Neural cell (in vitro differentiated cells): ENCODE measurements around the gene HSD3B7. TPM values are rescaled to one million over a fixed set of nuclear protein-coding genes. Genes with fewer than 3 reads are reported as not detected.

ENCODE experiments used
- H2AFZ ChIP-seq: fragments of 200-600, 300-800 bp; sonication (generic), shearing (Covaris generic); 2 replicates; pipeline ENCODE4 v1.6.0; 2014; ENCODE audit warnings: low read depth, mild to moderate bottlenecking, antibody characterized with exemption, low read length, moderate library complexity
- H3F3A ChIP-seq: fragments of 200-600 bp; shearing (Covaris generic); 2 replicates; pipeline ENCODE4 v1.6.1; 2016; ENCODE audit warnings: mild to moderate bottlenecking, moderate library complexity, mixed read lengths, antibody characterized with exemption, low read length; ENCODE audit not compliant: insufficient read depth, poor library complexity, severe bottlenecking
- H3K27ac ChIP-seq: fragments of 200-600, 300-800 bp; sonication (generic), shearing (Covaris generic); 2 replicates; pipeline ENCODE4 v1.5.1; 2014; ENCODE audit warnings: mild to moderate bottlenecking, low read length, moderate library complexity
- H3K27me3 ChIP-seq: fragments of 300-800, 200-600 bp; sonication (generic), shearing (Covaris generic); 2 replicates; pipeline ENCODE4 v1.6.0; 2014; ENCODE audit warnings: mild to moderate bottlenecking, low read depth, low read length, moderate library complexity; ENCODE audit not compliant: insufficient read depth
- H3K36me3 ChIP-seq: fragments of 300-800, 200-600 bp; sonication (generic), shearing (Covaris generic); 2 replicates; pipeline ENCODE4 v1.5.1; 2014; ENCODE audit warnings: mild to moderate bottlenecking, antibody characterized with exemption, low read length, moderate library complexity; ENCODE audit not compliant: insufficient read depth
- H3K4me2 ChIP-seq: fragments of 300-800, 200-600 bp; sonication (generic), shearing (Covaris generic); 2 replicates; pipeline ENCODE4 v1.6.0; 2014; ENCODE audit warnings: mild to moderate bottlenecking, low read length
- H3K4me3 ChIP-seq: fragments of 300-800, 200-600 bp; sonication (generic), shearing (Covaris generic); 2 replicates; pipeline ENCODE4 v1.5.1; 2014; ENCODE audit warnings: mild to moderate bottlenecking, low read length, moderate library complexity
- H3K79me2 ChIP-seq: fragments of 200-600 bp; shearing (Covaris generic); replicated peaks from 2 replicates; pipeline ENCODE4 v1.6.0; 2014; ENCODE audit warnings: mild to moderate bottlenecking, low read length, moderate library complexity; ENCODE audit not compliant: insufficient read depth
- H3K9ac ChIP-seq: fragments of 300-800, 200-600 bp; sonication (generic), shearing (Covaris generic); 2 replicates; pipeline ENCODE4 v1.6.1; 2016; ENCODE audit warnings: mild to moderate bottlenecking, low read length, mixed read lengths
- H3K9me2 ChIP-seq: fragments of 200-600 bp; shearing (Covaris generic); 2 replicates; pipeline ENCODE4 v1.6.1; 2016; ENCODE audit warnings: mild to moderate bottlenecking, low read length, mixed read lengths; ENCODE audit not compliant: insufficient read depth
- H3K9me3 ChIP-seq: fragments of 200-600, 300-800 bp; sonication (generic), shearing (Covaris generic); 2 replicates; pipeline ENCODE4 v1.6.1; 2016; ENCODE audit warnings: mild to moderate bottlenecking, mixed run types, low read length, moderate library complexity, mixed read lengths
- H4K20me1 ChIP-seq: fragments of 200-600 bp; shearing (Covaris generic); 2 replicates; pipeline ENCODE4 v1.6.1; 2016; ENCODE audit warnings: mild to moderate bottlenecking, mixed run types; ENCODE audit not compliant: insufficient read depth
- EP300 ChIP-seq: fragments of 450-650 bp; conservative IDR thresholded peaks from 2 replicates; pipeline ENCODE4 v1.6.1; 2014; ENCODE audit warnings: antibody characterized with exemption, mild to moderate bottlenecking, moderate library complexity; ENCODE audit not compliant: poor library complexity, severe bottlenecking
- EZH2 ChIP-seq: fragments of 200-600, 300-800 bp; shearing (Covaris generic), sonication (generic); IDR thresholded peaks from 2 replicates; pipeline ENCODE4 v1.6.1; 2014; ENCODE audit warnings: antibody characterized with exemption, low read length, borderline replicate concordance, mild to moderate bottlenecking; ENCODE audit not compliant: insufficient read depth, poor library complexity, severe bottlenecking
- MXI1 ChIP-seq: fragments of 450-650 bp; conservative IDR thresholded peaks from 2 replicates; pipeline ENCODE4 v1.6.1; 2014; ENCODE audit warnings: antibody characterized with exemption, mild to moderate bottlenecking; ENCODE audit not compliant: poor library complexity, severe bottlenecking
- POLR2AphosphoS5 ChIP-seq: IDR thresholded peaks from 2 replicates; pipeline ENCODE4 v1.6.1; 2012
- RAD21 ChIP-seq: fragments of 450-650 bp; conservative IDR thresholded peaks from 2 replicates; pipeline ENCODE4 v1.6.1; 2014; ENCODE audit warnings: antibody characterized with exemption, mild to moderate bottlenecking, moderate library complexity
- SMC3 ChIP-seq: fragments of 450-650 bp; conservative IDR thresholded peaks from 2 replicates; pipeline ENCODE4 v1.6.1; 2014; ENCODE audit warnings: antibody characterized with exemption, mild to moderate bottlenecking, moderate library complexity; ENCODE audit not compliant: poor library complexity
- TAF1 ChIP-seq: IDR thresholded peaks from 2 replicates; pipeline ENCODE4 v1.6.1; 2012; ENCODE audit warnings: low read depth
- polyA plus RNA-seq: library from polyadenylated mRNA; depleted of rRNA; stranded (reverse); fragments of >200 nt; gene quantifications from 2 replicates; pipeline ENCODE4 v1.2.3, GENCODE V29; 2014
- TF ChIP-seq, protein P1 (sequence below): fragments of 450-650 bp; IDR thresholded peaks from 2 replicates; pipeline ENCODE4 v1.5.1; 2014; ENCODE audit warnings: antibody characterized with exemption, mild to moderate bottlenecking, moderate library complexity; ENCODE audit not compliant: poor library complexity, severe bottlenecking
- TF ChIP-seq, protein P2 (sequence below): IDR thresholded peaks from 2 replicates; pipeline ENCODE4 v1.6.1; 2012; ENCODE audit warnings: borderline replicate concordance

Gene HSD3B7
- polyA plus RNA-seq, 1 donor from 2014 or later = 3.4 TPM

DNA sequence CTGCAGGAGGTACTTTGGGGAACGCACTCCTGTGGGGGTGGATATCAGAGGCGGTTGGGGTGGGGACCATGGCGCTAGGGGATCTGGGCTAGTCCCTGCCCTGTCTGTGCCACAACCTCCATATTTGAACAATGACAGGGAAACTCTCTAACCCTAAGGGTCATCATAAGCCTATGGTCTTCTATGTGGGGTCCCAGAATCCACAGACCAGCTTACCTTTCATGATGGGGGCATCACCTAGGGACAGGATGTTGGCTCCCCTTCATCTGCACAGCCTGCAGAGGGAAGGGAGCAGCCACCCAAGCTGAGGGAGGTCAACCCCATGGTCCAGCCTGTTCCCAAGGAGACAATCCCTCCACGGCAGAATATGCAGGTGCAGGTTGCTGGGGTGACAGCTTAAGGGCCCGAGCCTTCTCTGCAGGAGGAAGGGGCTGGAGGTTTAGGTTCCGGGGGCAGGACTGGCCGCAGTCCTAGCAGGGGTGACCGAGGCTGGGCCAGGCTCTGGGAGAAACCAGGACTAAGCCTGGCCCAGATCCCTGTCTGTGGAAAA lies 34.4 kb upstream of the HSD3B7 start:
- Histone ChIP-seq H3F3A (no peaks in the 10 kb centered on the region), H3K27me3 (no peaks in the 10 kb centered on the region), H3K9ac (peak overlapping the region; percentile 88), H3K27ac (no peak overlapping the region), H3K4me2 (no peak overlapping the region), H4K20me1 (no peaks in the 10 kb centered on the region), H2AFZ (no peak overlapping the region), H3K9me2 (no peaks in the 10 kb centered on the region), H3K79me2 (peaks cover 4% of the 10 kb centered on the region), H3K36me3 (no peaks in the 10 kb centered on the region), H3K4me3 (peak overlapping the region; percentile 86), H3K9me3 (no peaks in the 10 kb centered on the region)
- TF ChIP-seq EP300 (no peak), EZH2 (no peak), SMC3 (no peak), MXI1 (no peak), TAF1 (no peak), POLR2AphosphoS5 (peak; percentile 5)
- TF ChIP-seq, protein P1, sequence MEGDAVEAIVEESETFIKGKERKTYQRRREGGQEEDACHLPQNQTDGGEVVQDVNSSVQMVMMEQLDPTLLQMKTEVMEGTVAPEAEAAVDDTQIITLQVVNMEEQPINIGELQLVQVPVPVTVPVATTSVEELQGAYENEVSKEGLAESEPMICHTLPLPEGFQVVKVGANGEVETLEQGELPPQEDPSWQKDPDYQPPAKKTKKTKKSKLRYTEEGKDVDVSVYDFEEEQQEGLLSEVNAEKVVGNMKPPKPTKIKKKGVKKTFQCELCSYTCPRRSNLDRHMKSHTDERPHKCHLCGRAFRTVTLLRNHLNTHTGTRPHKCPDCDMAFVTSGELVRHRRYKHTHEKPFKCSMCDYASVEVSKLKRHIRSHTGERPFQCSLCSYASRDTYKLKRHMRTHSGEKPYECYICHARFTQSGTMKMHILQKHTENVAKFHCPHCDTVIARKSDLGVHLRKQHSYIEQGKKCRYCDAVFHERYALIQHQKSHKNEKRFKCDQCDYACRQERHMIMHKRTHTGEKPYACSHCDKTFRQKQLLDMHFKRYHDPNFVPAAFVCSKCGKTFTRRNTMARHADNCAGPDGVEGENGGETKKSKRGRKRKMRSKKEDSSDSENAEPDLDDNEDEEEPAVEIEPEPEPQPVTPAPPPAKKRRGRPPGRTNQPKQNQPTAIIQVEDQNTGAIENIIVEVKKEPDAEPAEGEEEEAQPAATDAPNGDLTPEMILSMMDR = no peak

DNA sequence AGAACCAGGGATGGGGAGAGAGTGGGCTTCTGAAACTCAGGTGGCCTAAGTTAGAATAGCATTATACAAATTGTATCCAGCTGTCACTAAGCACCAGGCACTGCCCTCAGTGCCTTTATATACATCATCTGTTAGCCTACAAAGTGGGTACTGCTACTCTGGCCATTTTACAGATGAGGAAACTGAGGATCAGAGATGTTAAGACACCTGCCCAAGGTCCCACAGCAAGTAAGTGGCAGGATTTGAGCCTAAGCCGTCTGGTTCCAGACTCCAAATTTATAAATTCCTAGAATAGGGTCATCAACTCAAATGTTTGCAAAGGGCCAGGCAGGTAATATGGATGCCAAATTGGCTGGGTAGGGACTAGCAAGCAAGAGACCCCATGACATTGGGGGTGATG lies 33.8 kb upstream of the HSD3B7 start:
- Histone ChIP-seq H3K4me3 (no peak overlapping the region), H3K9ac (no peak overlapping the region), H2AFZ (no peak overlapping the region), H4K20me1 (no peaks in the 10 kb centered on the region), H3K9me3 (no peaks in the 10 kb centered on the region), H3K27ac (no peak overlapping the region), H3K79me2 (peaks cover 4% of the 10 kb centered on the region), H3F3A (no peaks in the 10 kb centered on the region), H3K9me2 (no peaks in the 10 kb centered on the region), H3K36me3 (no peaks in the 10 kb centered on the region), H3K4me2 (no peak overlapping the region), H3K27me3 (no peaks in the 10 kb centered on the region)
- TF ChIP-seq, protein P2, sequence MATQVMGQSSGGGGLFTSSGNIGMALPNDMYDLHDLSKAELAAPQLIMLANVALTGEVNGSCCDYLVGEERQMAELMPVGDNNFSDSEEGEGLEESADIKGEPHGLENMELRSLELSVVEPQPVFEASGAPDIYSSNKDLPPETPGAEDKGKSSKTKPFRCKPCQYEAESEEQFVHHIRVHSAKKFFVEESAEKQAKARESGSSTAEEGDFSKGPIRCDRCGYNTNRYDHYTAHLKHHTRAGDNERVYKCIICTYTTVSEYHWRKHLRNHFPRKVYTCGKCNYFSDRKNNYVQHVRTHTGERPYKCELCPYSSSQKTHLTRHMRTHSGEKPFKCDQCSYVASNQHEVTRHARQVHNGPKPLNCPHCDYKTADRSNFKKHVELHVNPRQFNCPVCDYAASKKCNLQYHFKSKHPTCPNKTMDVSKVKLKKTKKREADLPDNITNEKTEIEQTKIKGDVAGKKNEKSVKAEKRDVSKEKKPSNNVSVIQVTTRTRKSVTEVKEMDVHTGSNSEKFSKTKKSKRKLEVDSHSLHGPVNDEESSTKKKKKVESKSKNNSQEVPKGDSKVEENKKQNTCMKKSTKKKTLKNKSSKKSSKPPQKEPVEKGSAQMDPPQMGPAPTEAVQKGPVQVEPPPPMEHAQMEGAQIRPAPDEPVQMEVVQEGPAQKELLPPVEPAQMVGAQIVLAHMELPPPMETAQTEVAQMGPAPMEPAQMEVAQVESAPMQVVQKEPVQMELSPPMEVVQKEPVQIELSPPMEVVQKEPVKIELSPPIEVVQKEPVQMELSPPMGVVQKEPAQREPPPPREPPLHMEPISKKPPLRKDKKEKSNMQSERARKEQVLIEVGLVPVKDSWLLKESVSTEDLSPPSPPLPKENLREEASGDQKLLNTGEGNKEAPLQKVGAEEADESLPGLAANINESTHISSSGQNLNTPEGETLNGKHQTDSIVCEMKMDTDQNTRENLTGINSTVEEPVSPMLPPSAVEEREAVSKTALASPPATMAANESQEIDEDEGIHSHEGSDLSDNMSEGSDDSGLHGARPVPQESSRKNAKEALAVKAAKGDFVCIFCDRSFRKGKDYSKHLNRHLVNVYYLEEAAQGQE = no peak
- TF ChIP-seq, protein P1 = no peak
- TF ChIP-seq EP300 (no peak), EZH2 (no peak), POLR2AphosphoS5 (no peak), RAD21 (no peak), TAF1 (no peak), MXI1 (no peak)
